Measurements from ENCODE around the gene HSPA1A.
"Not testable (repeated sequence)": the region's sequence is repeated elsewhere in the genome, so short reads cannot be mapped to it uniquely, and the experiment has no call there.

HSPA1A gene

GRCh38 chr6:31806470-31807272 lies 8.7 kb upstream of the HSPA1A start, which contains the start of gene LSM2:
Gene LSM2, minus strand, starts transcription at chr6:31806966. Its CDS starts 209 bp downstream, at chr6:31806757.
- TF ChIP-seq CTCF (IDR thresholded peaks at IDR 0.05; ENCODE audit: low read depth, low read length) = peak; percentile 39
- TF ChIP-seq EZH2phosphoT487 (IDR thresholded peaks at IDR 0.05; ENCODE audit: low read depth) = no peak
- H2AFZ ChIP-seq (ENCODE audit: low read depth, low read length) = peak within 1 kb of the TSS; percentile 84
- H3K9me3 ChIP-seq (ENCODE audit: insufficient read depth, low read length) = no peaks in the 10 kb centered on the region
- H3K4me1 ChIP-seq (ENCODE audit: low read length) = peaks cover 4% of the 10 kb centered on the region; the same call in 1 of the 2 replicates
- H3K79me2 ChIP-seq (ENCODE audit: low read length) = peaks cover 14% of the 10 kb centered on the region
- peak within 1 kb of the TSS; percentile 74 for H3K27ac ChIP-seq (ENCODE audit: low read length)
- H3K4me3 ChIP-seq (ENCODE audit: low read length) = peak within 1 kb of the TSS; percentile 99
- H3K9ac ChIP-seq (ENCODE audit: low read length) = peak within 1 kb of the TSS; percentile 96
- no peaks in the 10 kb centered on the region for H3K27me3 ChIP-seq (ENCODE audit: low read depth, low read length)
- H3K36me3 ChIP-seq (replicated peaks; ENCODE audit: low read depth, low read length) = no peaks in the 10 kb centered on the region
- H3K4me2 ChIP-seq (ENCODE audit: low read length) = peak within 1 kb of the TSS; percentile 88
- no peaks in the 10 kb centered on the region for H4K20me1 ChIP-seq (ENCODE audit: insufficient read depth, low read length)

GRCh38 chr6:31808599-31808998 lies 6.7 kb upstream of the HSPA1A start:
- not testable (repeated sequence) for H3K27ac ChIP-seq (ENCODE audit: low read length); H3K9ac ChIP-seq (ENCODE audit: low read length); H3K9me3 ChIP-seq (ENCODE audit: insufficient read depth, low read length); H3K4me3 ChIP-seq (ENCODE audit: low read length); H4K20me1 ChIP-seq (ENCODE audit: insufficient read depth, low read length); H3K4me2 ChIP-seq (ENCODE audit: low read length); H3K36me3 ChIP-seq (replicated peaks; ENCODE audit: low read depth, low read length); H3K27me3 ChIP-seq (ENCODE audit: low read depth, low read length); H2AFZ ChIP-seq (ENCODE audit: low read depth, low read length)
- Histone ChIP-seq H3K79me2 (ENCODE audit: low read length) (peaks cover 14% of the 10 kb centered on the region), H3K4me1 (ENCODE audit: low read length) (peaks cover 16% of the 10 kb centered on the region)

- no peak for TF ChIP-seq CTCF (IDR thresholded peaks at IDR 0.05; ENCODE audit: low read depth, low read length)
- TF ChIP-seq EZH2phosphoT487 (IDR thresholded peaks at IDR 0.05; ENCODE audit: low read depth) = no peak
- Histone ChIP-seq H4K20me1 (ENCODE audit: insufficient read depth, low read length) (no peaks in the 10 kb centered on the region), H3K4me1 (ENCODE audit: low read length) (peaks cover 16% of the 10 kb centered on the region), H3K27ac (ENCODE audit: low read length) (no peak overlapping the region), H3K27me3 (ENCODE audit: low read depth, low read length) (no peaks in the 10 kb centered on the region), H3K9ac (ENCODE audit: low read length) (no peak overlapping the region), H2AFZ (ENCODE audit: low read depth, low read length) (no peak overlapping the region), H3K9me3 (ENCODE audit: insufficient read depth, low read length) (no peaks in the 10 kb centered on the region), H3K4me3 (ENCODE audit: low read length) (no peak overlapping the region), H3K79me2 (ENCODE audit: low read length) (peaks cover under 1% of the 10 kb centered on the region; the same call in 1 of the 2 replicates), H3K4me2 (ENCODE audit: low read length) (no peak overlapping the region), H3K36me3 (replicated peaks; ENCODE audit: low read depth, low read length) (no peaks in the 10 kb centered on the region)
Observed at GRCh38 chr6:31811645-31812044, 3.7 kb upstream of the HSPA1A start.

- Histone ChIP-seq H4K20me1 (ENCODE audit: insufficient read depth, low read length) (no peaks in the 10 kb centered on the region), H3K9me3 (ENCODE audit: insufficient read depth, low read length) (no peaks in the 10 kb centered on the region), H3K36me3 (replicated peaks; ENCODE audit: low read depth, low read length) (no peaks in the 10 kb centered on the region), H3K4me3 (ENCODE audit: low read length) (0 out of 2 replicates have a peak overlapping the region, but pooled peaks have one; percentile 51), H3K79me2 (ENCODE audit: low read length) (no peaks in the 10 kb centered on the region), H2AFZ (ENCODE audit: low read depth, low read length) (peak overlapping the region; percentile 70), H3K4me2 (ENCODE audit: low read length) (peak overlapping the region; percentile 65), H3K27me3 (ENCODE audit: low read depth, low read length) (no peaks in the 10 kb centered on the region), H3K4me1 (ENCODE audit: low read length) (peaks cover 16% of the 10 kb centered on the region), H3K9ac (ENCODE audit: low read length) (0 out of 2 replicates have a peak overlapping the region, but pooled peaks have one; percentile 17), H3K27ac (ENCODE audit: low read length) (no peak overlapping the region)
- no peak for TF ChIP-seq EZH2phosphoT487 (IDR thresholded peaks at IDR 0.05; ENCODE audit: low read depth)
Observed at GRCh38 chr6:31813465-31813849, 1.9 kb upstream of the HSPA1A start.

- Histone ChIP-seq H3K9ac (ENCODE audit: low read length) (no peak overlapping the region), H2AFZ (ENCODE audit: low read depth, low read length) (no peak overlapping the region; the same call in 1 of the 2 replicates), H3K27ac (ENCODE audit: low read length) (no peak overlapping the region), H3K36me3 (replicated peaks; ENCODE audit: low read depth, low read length) (no peaks in the 10 kb centered on the region), H3K4me2 (ENCODE audit: low read length) (peak overlapping the region; percentile 26), H3K4me3 (ENCODE audit: low read length) (0 out of 2 replicates have a peak overlapping the region, but pooled peaks have one; percentile 18), H3K27me3 (ENCODE audit: low read depth, low read length) (no peaks in the 10 kb centered on the region), H3K4me1 (ENCODE audit: low read length) (peaks cover 16% of the 10 kb centered on the region), H4K20me1 (ENCODE audit: insufficient read depth, low read length) (no peaks in the 10 kb centered on the region), H3K9me3 (ENCODE audit: insufficient read depth, low read length) (no peaks in the 10 kb centered on the region), H3K79me2 (ENCODE audit: low read length) (no peaks in the 10 kb centered on the region)
- TF ChIP-seq CTCF (IDR thresholded peaks at IDR 0.05; ENCODE audit: low read depth, low read length) = no peak
- TF ChIP-seq EZH2phosphoT487 (IDR thresholded peaks at IDR 0.05; ENCODE audit: low read depth) = no peak
Observed at GRCh38 chr6:31814677-31815024, 692 bp upstream of the HSPA1A start.

Data from OCI-LY3 (cell line).